Nephron progenitor cell (in vitro differentiated cells): ENCODE data around the gene S100A2.

Experiments
- DNase-seq: peaks from one replicate; pipeline ENCODE4 v3.0.0; 2021
- H3K27ac Mint-ChIP-seq: 2 replicates; pipeline ENCODE4 v1.8.0; 2021; ENCODE audit warnings: mild to moderate bottlenecking, moderate library complexity, mixed read lengths
- H3K27me3 Mint-ChIP-seq: 2 replicates; pipeline ENCODE4 v1.8.0; 2021; ENCODE audit warnings: mild to moderate bottlenecking, low read depth, mixed read lengths; ENCODE audit not compliant: poor library complexity
- H3K36me3 Mint-ChIP-seq: 2 replicates; pipeline ENCODE4 v1.8.0; 2021; ENCODE audit warnings: low read depth, mixed read lengths
- H3K4me1 Mint-ChIP-seq: 2 replicates; pipeline ENCODE4 v1.8.0; 2021; ENCODE audit warnings: mixed read lengths
- H3K4me3 Mint-ChIP-seq: 2 replicates; pipeline ENCODE4 v1.8.0; 2021; ENCODE audit warnings: mild to moderate bottlenecking, moderate library complexity, mixed read lengths
- H3K9me3 Mint-ChIP-seq: 2 replicates; pipeline ENCODE4 v1.8.0; 2021; ENCODE audit warnings: mild to moderate bottlenecking, moderate library complexity, mixed read lengths
- CTCF ChIP-seq: fragments of 200-600 bp; sonication (generic); IDR thresholded peaks from 2 replicates; pipeline ENCODE4 v1.5.0; 2021; ENCODE audit warnings: antibody characterized with exemption

The S100A2 gene

DNA sequence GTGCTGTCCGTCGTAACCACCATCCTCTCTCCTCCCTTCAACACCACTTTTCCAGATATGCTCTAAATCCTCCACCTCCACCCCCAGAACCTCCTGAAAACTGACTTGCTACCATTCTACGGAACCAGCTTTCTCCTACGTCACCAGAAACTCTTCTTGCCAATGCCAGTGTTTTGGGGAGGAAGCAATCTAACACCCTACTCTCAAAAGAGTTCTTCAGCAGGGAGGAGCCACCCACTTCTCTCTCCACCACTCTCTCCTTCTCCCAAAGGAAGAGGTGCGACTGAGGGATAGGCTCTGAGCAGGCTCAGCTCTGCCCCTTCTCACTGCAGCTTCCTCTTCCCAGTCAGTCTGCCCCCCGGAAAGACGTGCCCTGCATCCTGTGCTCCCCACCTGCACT lies 6.1 kb upstream of the S100A2 start:
- Mint-ChIP-seq H3K27ac (peak overlapping the region; percentile 50), H3K4me3 (no peak overlapping the region), H3K27me3 (peaks cover 10% of the 10 kb centered on the region), H3K9me3 (peaks cover 28% of the 10 kb centered on the region), H3K36me3 (no peaks in the 10 kb centered on the region), H3K4me1 (peaks cover 40% of the 10 kb centered on the region)
- no peak for DNase-seq
- no peak for TF ChIP-seq CTCF

DNA sequence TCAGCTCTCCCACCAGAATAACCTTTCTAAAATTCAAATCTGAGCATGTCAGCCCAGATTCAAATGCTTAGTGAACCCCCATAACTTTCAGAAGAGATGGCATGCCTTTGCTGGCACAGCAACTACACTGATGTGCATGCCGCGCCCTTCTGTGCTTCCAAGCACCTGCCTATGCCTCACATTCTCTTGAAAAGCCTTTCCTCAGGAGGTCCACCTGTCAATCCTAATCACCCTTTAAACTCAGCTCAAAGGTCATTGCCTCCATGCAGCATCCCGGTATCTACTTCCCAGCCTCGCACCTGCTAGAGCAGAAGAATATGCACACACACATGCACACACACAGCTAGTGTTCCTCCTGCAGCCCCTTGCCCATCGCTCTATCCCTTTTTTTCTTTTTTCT lies 5.2 kb upstream of the S100A2 start:
- no peak overlapping the region for H3K27ac Mint-ChIP-seq
- no peak for TF ChIP-seq CTCF
- peaks cover 48% of the 10 kb centered on the region for H3K4me1 Mint-ChIP-seq
- no peak for DNase-seq
- H3K9me3 Mint-ChIP-seq = peaks cover 25% of the 10 kb centered on the region
- H3K4me3 Mint-ChIP-seq = no peak overlapping the region
- peaks cover 10% of the 10 kb centered on the region for H3K27me3 Mint-ChIP-seq
- no peaks in the 10 kb centered on the region for H3K36me3 Mint-ChIP-seq

DNA sequence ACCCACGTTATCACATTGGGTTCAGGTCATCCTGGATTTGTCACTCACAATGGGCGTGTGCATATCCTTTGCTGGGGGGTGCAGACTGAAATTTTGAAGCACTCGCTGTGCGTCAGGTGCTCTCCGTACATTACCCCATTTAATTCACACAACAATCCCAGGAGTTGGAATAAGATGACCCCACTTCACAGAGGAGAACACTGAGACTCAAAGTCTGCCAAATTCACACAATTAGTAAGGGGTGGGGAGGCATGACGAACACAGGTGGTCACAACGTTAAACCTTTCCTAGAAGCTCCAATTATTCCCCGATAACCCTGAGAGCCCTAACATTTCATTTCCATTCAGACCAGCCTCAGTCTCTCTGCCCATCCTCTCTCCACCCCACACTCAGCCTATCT lies 3.8 kb upstream of the S100A2 start:
- Mint-ChIP-seq H3K27ac (no peak overlapping the region), H3K4me3 (no peak overlapping the region), H3K9me3 (peaks cover 14% of the 10 kb centered on the region), H3K36me3 (no peaks in the 10 kb centered on the region), H3K4me1 (peaks cover 57% of the 10 kb centered on the region), H3K27me3 (peaks cover 10% of the 10 kb centered on the region)
- no peak for TF ChIP-seq CTCF
- DNase-seq = no peak

- H3K27ac Mint-ChIP-seq = peak overlapping the region; percentile 97
- no peaks in the 10 kb centered on the region for H3K36me3 Mint-ChIP-seq
- H3K9me3 Mint-ChIP-seq = peaks cover 5% of the 10 kb centered on the region
- DNase-seq = peak; percentile 91
- H3K27me3 Mint-ChIP-seq = peaks cover 10% of the 10 kb centered on the region
- H3K4me3 Mint-ChIP-seq = peak overlapping the region; percentile 42
- TF ChIP-seq CTCF = peak; percentile 96
- peaks cover 66% of the 10 kb centered on the region for H3K4me1 Mint-ChIP-seq
These were observed 2.9 kb upstream of the S100A2 start for GRCh38 chr1:153568367-153569099.

- Mint-ChIP-seq H3K27ac (peak overlapping the region; percentile 97), H3K4me1 (peaks cover 72% of the 10 kb centered on the region), H3K36me3 (no peaks in the 10 kb centered on the region), H3K4me3 (peak overlapping the region; percentile 46), H3K9me3 (no peaks in the 10 kb centered on the region), H3K27me3 (peaks cover 10% of the 10 kb centered on the region)
- DNase-seq = no peak
- no peak for TF ChIP-seq CTCF
These were observed 2.1 kb upstream of the S100A2 start for GRCh38 chr1:153567621-153568366.
